IMR-90 (cell line): Measurements from ENCODE around the gene SPACA6. TPM values are rescaled to one million over a fixed set of nuclear protein-coding genes. Genes with fewer than 3 reads are reported as not detected.

Experiments
- ATAC-seq: fragments of 200-7000 bp; cut with Tn5 transposase; 2 replicates; pipeline ENCODE4 v1.9.1; 2020; ENCODE audit warnings: low read depth, mild to moderate bottlenecking, moderate library complexity
- BruUV-seq: library from RNA; stranded (reverse); fragments of 400-500 nt; replicated peaks from 2 replicates; lab custom pipeline; 2021; lab: Mats Ljungman, UMichigan
- CTCF ChIA-PET: fragments of 300-600 bp; formaldehyde crosslinking; extraction: SDS; loops from one replicate; lab custom pipeline; 2021; ENCODE audit warnings: antibody characterized with exemption; lab: Yijun Ruan, JAX
- POLR2A ChIA-PET: fragments of 300-600 bp; sonication (Branson Sonifier 250); formaldehyde crosslinking; loops from one replicate; lab custom pipeline; 2022; ENCODE audit warnings: antibody characterized with exemption; ENCODE audit not compliant: unreplicated experiment; lab: Charles Lee
- DNase-seq: peaks from one replicate; pipeline ENCODE4 v3.0.0; 2013
- H2AFZ ChIP-seq: replicated peaks from 2 replicates; pipeline ENCODE3; 2013; ENCODE audit warnings: low read length, mild to moderate bottlenecking; ENCODE audit not compliant: poor library complexity
- H2AK5ac ChIP-seq: 2 replicates; pipeline ENCODE4 v1.6.1; 2013; ENCODE audit warnings: low read depth, low read length, inconsistent platforms
- H2AK9ac ChIP-seq: replicated peaks from 2 replicates; pipeline ENCODE3; 2013; ENCODE audit warnings: mild to moderate bottlenecking, low read depth, low read length, moderate library complexity; ENCODE audit not compliant: poor library complexity
- H2BK120ac ChIP-seq: 2 replicates; pipeline ENCODE4 v1.6.1; 2013; ENCODE audit warnings: low read depth, low read length, inconsistent platforms
- H2BK15ac ChIP-seq: 3 replicates; pipeline ENCODE4 v1.6.1; 2013; ENCODE audit warnings: low read depth, low read length, inconsistent platforms
- H2BK20ac ChIP-seq: 2 replicates; pipeline ENCODE4 v1.6.1; 2013; ENCODE audit warnings: low read depth, mild to moderate bottlenecking, inconsistent platforms, low read length, moderate library complexity
- H2BK5ac ChIP-seq: 2 replicates; pipeline ENCODE4 v1.6.1; 2013; ENCODE audit warnings: mild to moderate bottlenecking, low read depth, low read length, inconsistent platforms; ENCODE audit not compliant: poor library complexity, severe bottlenecking
- H3K14ac ChIP-seq: replicated peaks from 2 replicates; pipeline ENCODE4 v1.6.1; 2013; ENCODE audit warnings: low read depth, low read length, inconsistent platforms
- H3K18ac ChIP-seq: 2 replicates; pipeline ENCODE4 v1.6.1; 2013; ENCODE audit warnings: low read depth, low read length, control low read depth
- H3K23ac ChIP-seq: 2 replicates; pipeline ENCODE4 v1.6.1; 2013; ENCODE audit warnings: low read depth, low read length, inconsistent platforms
- H3K27ac ChIP-seq: 2 replicates; pipeline ENCODE4 v1.5.1; 2013; ENCODE audit warnings: mild to moderate bottlenecking, control low read depth, low read length; ENCODE audit not compliant: insufficient read depth
- H3K27me3 ChIP-seq: 2 replicates; pipeline ENCODE4 v1.6.1; 2013; ENCODE audit warnings: low read length; ENCODE audit not compliant: control insufficient read depth, insufficient read depth
- H3K36me3 ChIP-seq: 2 replicates; pipeline ENCODE4 v1.6.1; 2013; ENCODE audit warnings: low read length, mixed read lengths; ENCODE audit not compliant: control insufficient read depth, insufficient read depth
- H3K4ac ChIP-seq: 2 replicates; pipeline ENCODE4 v1.6.1; 2013; ENCODE audit warnings: low read depth, low read length, inconsistent platforms
- H3K4me1 ChIP-seq: 2 replicates; pipeline ENCODE4 v1.6.1; 2013; ENCODE audit warnings: low read length, mixed read lengths; ENCODE audit not compliant: control insufficient read depth, insufficient read depth
- H3K4me2 ChIP-seq: 2 replicates; pipeline ENCODE4 v1.6.1; 2013; ENCODE audit warnings: low read depth, mild to moderate bottlenecking, control low read depth, low read length, moderate library complexity
- H3K4me3 ChIP-seq: 2 replicates; pipeline ENCODE4 v1.5.1; 2013; ENCODE audit warnings: low read depth, mild to moderate bottlenecking, control low read depth, low read length, moderate library complexity; ENCODE audit not compliant: insufficient read depth
- H3K56ac ChIP-seq: 2 replicates; pipeline ENCODE4 v1.6.1; 2013; ENCODE audit warnings: low read length, inconsistent platforms; ENCODE audit not compliant: insufficient read depth; ENCODE audit errors: extremely low read depth
- H3K79me1 ChIP-seq, 2 experiments: 2 replicates each; pipeline ENCODE4 v1.6.1; 2013; ENCODE audit warnings: low read length in 2 of 2, inconsistent platforms in 1 of 2, low read depth in 1 of 2
- H3K9ac ChIP-seq: 2 replicates; pipeline ENCODE4 v1.6.1; 2013; ENCODE audit warnings: low read depth, low read length, control low read depth
- H3K9me1 ChIP-seq: 2 replicates; pipeline ENCODE4 v1.6.1; 2013; ENCODE audit warnings: low read length, inconsistent platforms; ENCODE audit not compliant: insufficient read depth
- H3K9me3 ChIP-seq: 2 replicates; pipeline ENCODE4 v1.6.1; 2013; ENCODE audit warnings: low read length; ENCODE audit not compliant: control insufficient read depth, insufficient read depth
- H4K20me1 ChIP-seq: 2 replicates; pipeline ENCODE4 v1.6.1; 2013; ENCODE audit warnings: low read length, inconsistent platforms; ENCODE audit not compliant: insufficient read depth
- H4K5ac ChIP-seq: 2 replicates; pipeline ENCODE4 v1.6.1; 2013; ENCODE audit warnings: mild to moderate bottlenecking, low read depth, low read length, control low read depth
- H4K8ac ChIP-seq, 2 experiments: 2 replicates each; pipeline ENCODE4 v1.6.1; 2013; ENCODE audit warnings: low read depth in 2 of 2, low read length in 2 of 2, control low read depth in 1 of 2, inconsistent platforms in 1 of 2
- H4K91ac ChIP-seq: 2 replicates; pipeline ENCODE4 v1.6.1; 2013; ENCODE audit warnings: low read depth, low read length, inconsistent platforms; ENCODE audit not compliant: insufficient read depth
- CEBPB ChIP-seq: IDR thresholded peaks from 2 replicates; pipeline ENCODE4 v1.6.1; 2012; ENCODE audit warnings: low read depth, low read length, improper control_type of control experiment
- ELK1 ChIP-seq: fragments of 150-350 bp; IDR thresholded peaks from 2 replicates; pipeline ENCODE4 v1.6.1; 2016; ENCODE audit warnings: low read depth, mild to moderate bottlenecking, low read length, moderate library complexity, borderline replicate concordance
- FOS ChIP-seq: fragments of 150-350 bp; IDR thresholded peaks from 2 replicates; pipeline ENCODE4 v1.6.1; 2016; ENCODE audit warnings: low read depth, low read length
- MAFK ChIP-seq: IDR thresholded peaks from 2 replicates; pipeline ENCODE4 v1.6.1; 2012; ENCODE audit warnings: low read depth, low read length, improper control_type of control experiment
- MAZ ChIP-seq: IDR thresholded peaks from 2 replicates; pipeline ENCODE4 v1.6.1; 2012; ENCODE audit warnings: low read depth, mild to moderate bottlenecking, low read length, improper control_type of control experiment, moderate library complexity, borderline replicate concordance
- MXI1 ChIP-seq: IDR thresholded peaks from 2 replicates; pipeline ENCODE4 v1.6.1; 2012; ENCODE audit warnings: low read depth, mild to moderate bottlenecking, low read length, moderate library complexity, borderline replicate concordance
- NFE2L2 ChIP-seq: fragments of 150-350 bp; IDR thresholded peaks from 2 replicates; pipeline ENCODE4 v1.6.1; 2016; ENCODE audit warnings: low read depth, mild to moderate bottlenecking, low read length
- POLR2A ChIP-seq: IDR thresholded peaks from 2 replicates; pipeline ENCODE4 v1.6.1; 2012; ENCODE audit warnings: mild to moderate bottlenecking, low read depth, low read length
- RAD21 ChIP-seq: IDR thresholded peaks from 2 replicates; pipeline ENCODE4 v1.6.1; 2012; ENCODE audit warnings: low read length, improper control_type of control experiment
- RCOR1 ChIP-seq: IDR thresholded peaks from 2 replicates; pipeline ENCODE4 v1.6.1; 2012; ENCODE audit warnings: mild to moderate bottlenecking, low read length, improper control_type of control experiment; ENCODE audit not compliant: insufficient replicate concordance
- RFX5 ChIP-seq: IDR thresholded peaks from 2 replicates; pipeline ENCODE4 v1.8.0; 2012; ENCODE audit warnings: low read depth, mild to moderate bottlenecking, low read length, moderate library complexity
- WGBS, 2 experiments: methylation state at CpG; one replicate each; pipeline versions ENCODE4 v1.1.5 to v1.1.7; 2013; ENCODE audit warnings: missing lambda C conversion rate in 2 of 2; ENCODE audit not compliant: insufficient read length in 1 of 2; ENCODE audit errors: extremely low coverage in 2 of 2; 5-methylcytosine and 5-hydroxymethylcytosine counted together
- dilution Hi-C: fragments of 300-500 bp; cut with HindIII; formaldehyde crosslinking; loops from one replicate; pipeline ENCODE4 v1.14.3; 2018; ENCODE audit warnings: low sequenced_read_pairs; ENCODE audit not compliant: unreplicated experiment
- in situ Hi-C: fragments of 300-500 bp; cut with MboI; formaldehyde crosslinking; loops from 3 replicates; pipeline ENCODE4 v1.14.3; 2019; ENCODE audit warnings: low sequenced_read_pairs, inconsistent platforms, mixed read lengths
- intact Hi-C: fragments of 100-400 bp; cut with micrococcal nuclease; formaldehyde crosslinking; loops from 2 replicates; pipeline ENCODE4 v1.10.0; 2022
- polyA plus RNA-seq, 3 experiments: library from polyadenylated mRNA; depleted of rRNA; stranded (reverse); fragments of >200 nt; gene quantifications; 2 replicates each; pipeline ENCODE4 v1.2.3, GENCODE V29; 2012; ENCODE audit warnings: low replicate concordance in 1 of 3
- total RNA-seq: library from RNA; depleted of rRNA; stranded (reverse); fragments of >200 nt; gene quantifications from 2 replicates; pipeline ENCODE4 v1.2.3, GENCODE V29; 2012
- TF ChIP-seq, protein P1 (sequence below): conservative IDR thresholded peaks from 2 replicates; pipeline ENCODE4 v1.5.1; 2012; ENCODE audit warnings: mild to moderate bottlenecking, low read depth, low read length, improper control_type of control experiment

Gene SPACA6
- total and polyA plus RNA-seq, 2 of the 4 experiments (the other 2 are of a cell fraction), result 1.3 to 13.6 TPM

DNA sequence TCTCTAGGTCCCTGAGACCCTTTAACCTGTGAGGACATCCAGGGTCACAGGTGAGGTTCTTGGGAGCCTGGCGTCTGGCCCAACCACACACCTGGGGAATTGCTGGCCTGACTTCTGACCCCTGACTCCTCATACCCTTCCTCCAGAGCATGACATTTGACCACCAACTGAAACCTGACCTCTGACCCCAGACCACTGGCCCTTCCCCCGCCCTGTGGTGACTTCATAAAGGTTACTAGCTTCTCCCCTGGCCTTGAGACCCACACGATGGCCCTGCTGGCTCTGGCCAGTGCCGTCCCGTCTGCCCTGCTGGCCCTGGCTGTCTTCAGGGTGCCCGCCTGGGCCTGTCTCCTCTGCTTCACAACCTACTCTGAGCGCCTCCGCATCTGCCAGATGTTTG, at the start of gene SPACA6 (continued):
- TF ChIP-seq, protein P1, sequence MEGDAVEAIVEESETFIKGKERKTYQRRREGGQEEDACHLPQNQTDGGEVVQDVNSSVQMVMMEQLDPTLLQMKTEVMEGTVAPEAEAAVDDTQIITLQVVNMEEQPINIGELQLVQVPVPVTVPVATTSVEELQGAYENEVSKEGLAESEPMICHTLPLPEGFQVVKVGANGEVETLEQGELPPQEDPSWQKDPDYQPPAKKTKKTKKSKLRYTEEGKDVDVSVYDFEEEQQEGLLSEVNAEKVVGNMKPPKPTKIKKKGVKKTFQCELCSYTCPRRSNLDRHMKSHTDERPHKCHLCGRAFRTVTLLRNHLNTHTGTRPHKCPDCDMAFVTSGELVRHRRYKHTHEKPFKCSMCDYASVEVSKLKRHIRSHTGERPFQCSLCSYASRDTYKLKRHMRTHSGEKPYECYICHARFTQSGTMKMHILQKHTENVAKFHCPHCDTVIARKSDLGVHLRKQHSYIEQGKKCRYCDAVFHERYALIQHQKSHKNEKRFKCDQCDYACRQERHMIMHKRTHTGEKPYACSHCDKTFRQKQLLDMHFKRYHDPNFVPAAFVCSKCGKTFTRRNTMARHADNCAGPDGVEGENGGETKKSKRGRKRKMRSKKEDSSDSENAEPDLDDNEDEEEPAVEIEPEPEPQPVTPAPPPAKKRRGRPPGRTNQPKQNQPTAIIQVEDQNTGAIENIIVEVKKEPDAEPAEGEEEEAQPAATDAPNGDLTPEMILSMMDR, result no peak

DNA sequence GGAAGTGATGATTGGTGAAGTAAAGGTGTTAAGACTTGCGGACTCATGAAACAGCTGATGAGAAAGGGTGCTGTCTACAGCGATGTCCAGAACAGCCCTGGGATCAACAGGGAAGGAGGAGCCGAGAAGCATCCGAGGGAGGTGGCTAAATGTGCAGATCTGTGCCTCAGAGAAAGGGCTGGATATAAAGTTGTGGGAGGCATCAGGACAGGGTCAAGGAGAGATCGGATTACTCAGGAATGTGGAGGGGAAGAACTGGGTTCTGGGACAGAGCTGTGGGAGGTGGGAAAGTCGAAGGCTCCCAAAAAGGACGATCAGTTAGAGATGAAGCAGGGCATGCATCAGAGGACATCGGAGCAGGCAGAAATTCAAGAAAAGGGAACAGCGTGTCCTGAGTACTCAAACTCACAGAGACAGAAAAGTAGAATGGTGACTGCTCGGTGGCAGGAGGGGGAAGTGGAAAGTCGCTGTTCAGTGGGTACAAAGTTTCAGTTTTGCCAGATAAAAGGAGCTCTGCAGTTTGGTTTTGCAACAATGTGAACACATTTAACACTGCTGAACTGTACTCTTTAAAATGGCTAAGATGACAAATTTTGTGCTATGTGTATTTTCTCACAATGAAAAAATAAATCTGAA, 48.4 kb upstream of the SPACA6 start:
- Histone ChIP-seq H3K9me3 (no peaks in the 10 kb centered on the region), H3K23ac (no peak overlapping the region), H3K14ac (no peak overlapping the region), H3K56ac (no peak overlapping the region), H3K9me1 (no peaks in the 10 kb centered on the region), H2AFZ (no peak overlapping the region), H2AK5ac (no peak overlapping the region), H3K79me1 (no peaks in the 10 kb centered on the region), H3K9ac (no peak overlapping the region), H3K4ac (no peak overlapping the region), H3K4me2 (no peak overlapping the region), H4K20me1 (no peaks in the 10 kb centered on the region), H2AK9ac (no peak overlapping the region), H3K27me3 (no peaks in the 10 kb centered on the region), H4K5ac (no peak overlapping the region), H4K8ac (no peak overlapping the region), H3K4me3 (no peak overlapping the region), H3K18ac (no peak overlapping the region), H2BK15ac (no peak overlapping the region), H2BK5ac (no peak overlapping the region), H2BK20ac (no peak overlapping the region), H2BK120ac (no peak overlapping the region), H3K4me1 (no peaks in the 10 kb centered on the region), H3K36me3 (no peaks in the 10 kb centered on the region), H4K91ac (no peak overlapping the region), H3K27ac (no peak overlapping the region)
- POLR2A ChIA-PET, result no interaction called here
- intact Hi-C loops (no loop called here), dilution Hi-C loops (no loop called here), in situ Hi-C loops (no loop called here)
- CTCF ChIA-PET, result no interaction called here
- ATAC-seq (no peak), DNase-seq (no peak)
- TF ChIP-seq, protein P1, result no peak
- no peak for TF ChIP-seq MAZ
- TF ChIP-seq RCOR1, result no peak
- TF ChIP-seq MXI1, result no peak
- no peak for TF ChIP-seq ELK1
- no peak for TF ChIP-seq FOS
- no peak for TF ChIP-seq RFX5
- TF ChIP-seq MAFK, result no peak
- TF ChIP-seq POLR2A, result no peak
- no peak for TF ChIP-seq RAD21
- TF ChIP-seq NFE2L2, result no peak
- no peak for TF ChIP-seq CEBPB
- BruUV-seq, result no TSS peak
- 0% methylated on average over 1 of the region's 11 CpGs; no CpG with 5 or more reads in 1 of the 2 experiments for WGBS, 2 experiments
